ENCODE results near the gene TBC1D2.
"Not testable (repeated sequence)": the region's sequence is repeated elsewhere in the genome, so short reads cannot be mapped to it uniquely, and the experiment has no call there.

TBC1D2 gene

GRCh38 chr9:98180996-98181395 is 74.5 kb downstream of the TBC1D2 start:
- Histone ChIP-seq H3K4me2 (no peak overlapping the region), H3K4me1 (peaks cover 21 to 42% (median 30%) of the 10 kb centered on the region in 10 experiments), H3K4me3 (no peak overlapping the region), H3K27ac (no peak overlapping the region), H3K9me3 (replicated peaks in 1 of 11) (no peaks in the 10 kb centered on the region), H3K9ac (no peak overlapping the region), H3K36me3 (no peaks in the 10 kb centered on the region), H3K27me3 (no peaks in the 10 kb centered on the region), H4K20me1 (no peaks in the 10 kb centered on the region)
- no peak for TF ChIP-seq Cebpa-rat (IDR thresholded peaks at IDR 0.05)

GRCh38 chr9:98178874-98179850 is 76.3 kb downstream of the TBC1D2 start:
- no peak for TF ChIP-seq Cebpa-rat (IDR thresholded peaks at IDR 0.05)
- Histone ChIP-seq H3K4me2 (peak overlapping the region; percentile 22 to 60 (median 44); a peak in 20 of 22 replicates), H3K4me3 (no peak overlapping the region), H3K4me1 (peaks cover 22 to 41% (median 31%) of the 10 kb centered on the region in 10 experiments), H4K20me1 (no peaks in the 10 kb centered on the region), H3K27me3 (no peaks in the 10 kb centered on the region), H3K9ac (0 out of 22 replicates have a peak overlapping the region, but pooled peaks of 1 of the 11 experiments have one; percentile 35), H3K27ac (no peak overlapping the region), H3K36me3 (no peaks in the 10 kb centered on the region), H3K9me3 (replicated peaks in 1 of 11) (no peaks in the 10 kb centered on the region)

- no peaks in the 10 kb centered on the region for H3K9me3 ChIP-seq (replicated peaks in 1 of 11)
- no peaks in the 10 kb centered on the region for H4K20me1 ChIP-seq
- H3K4me2 ChIP-seq: peak overlapping the region in 5 of 11 experiments; percentile 6 to 54 (median 45); a peak in 7 of 22 replicates
- no peaks in the 10 kb centered on the region for H3K27me3 ChIP-seq
- H3K4me3 ChIP-seq: no peak overlapping the region
- no peaks in the 10 kb centered on the region for H3K36me3 ChIP-seq
- no peak overlapping the region for H3K9ac ChIP-seq
- H3K4me1 ChIP-seq: peaks cover 22 to 44% (median 35%) of the 10 kb centered on the region in 10 experiments
- no peak for TF ChIP-seq Cebpa-rat (IDR thresholded peaks at IDR 0.05)
- no peak overlapping the region for H3K27ac ChIP-seq
Measured at GRCh38 chr9:98176391-98177259, 78.8 kb downstream of the TBC1D2 start.

GRCh38 chr9:98175762-98176161 is 79.7 kb downstream of the TBC1D2 start:
- H3K9me3 ChIP-seq (replicated peaks in 1 of 11): no peaks in the 10 kb centered on the region
- H3K9ac ChIP-seq: no peak overlapping the region
- no peak overlapping the region for H3K27ac ChIP-seq
- no peak overlapping the region for H3K4me2 ChIP-seq
- H3K27me3 ChIP-seq: no peaks in the 10 kb centered on the region
- H3K4me1 ChIP-seq: peaks cover 22 to 44% (median 35%) of the 10 kb centered on the region in 10 experiments
- no peaks in the 10 kb centered on the region for H3K36me3 ChIP-seq
- H4K20me1 ChIP-seq: no peaks in the 10 kb centered on the region
- TF ChIP-seq Cebpa-rat (IDR thresholded peaks at IDR 0.05): no peak
- H3K4me3 ChIP-seq: no peak overlapping the region

- no peaks in the 10 kb centered on the region for H3K36me3 ChIP-seq
- H3K27ac ChIP-seq: no peak overlapping the region
- peak overlapping the region in 9 of 11 experiments; percentile 1 to 46 (median 16); a peak in 10 of 22 replicates for H3K4me2 ChIP-seq
- H3K9ac ChIP-seq: no peak overlapping the region
- H3K27me3 ChIP-seq: no peaks in the 10 kb centered on the region
- no peaks in the 10 kb centered on the region for H3K9me3 ChIP-seq (replicated peaks in 1 of 11)
- peaks cover 22 to 43% (median 36%) of the 10 kb centered on the region in 10 experiments for H3K4me1 ChIP-seq
- TF ChIP-seq Cebpa-rat (IDR thresholded peaks at IDR 0.05): no peak
- no peak overlapping the region for H3K4me3 ChIP-seq
- H4K20me1 ChIP-seq: no peaks in the 10 kb centered on the region
Measured at GRCh38 chr9:98175028-98175569, 80.3 kb downstream of the TBC1D2 start.

- not testable (repeated sequence) for H3K9ac ChIP-seq; H3K27me3 ChIP-seq; H3K4me3 ChIP-seq; H3K9me3 ChIP-seq (replicated peaks in 1 of 11); H4K20me1 ChIP-seq; H3K27ac ChIP-seq; H3K36me3 ChIP-seq
- Histone ChIP-seq H3K4me1 (peaks cover 22 to 43% (median 36%) of the 10 kb centered on the region in 10 experiments), H3K4me2 (peak overlapping the region in 7 of 11 experiments; percentile 1 to 46 (median 16); a peak in 9 of 22 replicates)
Measured at GRCh38 chr9:98174502-98174918, 80.9 kb downstream of the TBC1D2 start.

GRCh38 chr9:98173181-98173580 is 82.3 kb downstream of the TBC1D2 start:
- Histone ChIP-seq H3K36me3 (no peaks in the 10 kb centered on the region), H3K27me3 (no peaks in the 10 kb centered on the region), H3K4me2 (no peak overlapping the region), H3K4me1 (peaks cover 28 to 49% (median 39%) of the 10 kb centered on the region in 10 experiments), H3K9ac (no peak overlapping the region), H3K27ac (no peak overlapping the region), H3K4me3 (no peak overlapping the region), H3K9me3 (replicated peaks in 1 of 11) (no peaks in the 10 kb centered on the region), H4K20me1 (no peaks in the 10 kb centered on the region)
- TF ChIP-seq Cebpa-rat (IDR thresholded peaks at IDR 0.05): no peak

GRCh38 chr9:98172604-98173003 is 82.8 kb downstream of the TBC1D2 start:
- TF ChIP-seq Cebpa-rat (IDR thresholded peaks at IDR 0.05): no peak
- Histone ChIP-seq H4K20me1 (no peaks in the 10 kb centered on the region), H3K36me3 (no peaks in the 10 kb centered on the region), H3K4me1 (peaks cover 28 to 55% (median 41%) of the 10 kb centered on the region in 10 experiments), H3K9me3 (replicated peaks in 1 of 11) (no peaks in the 10 kb centered on the region), H3K27me3 (no peaks in the 10 kb centered on the region), H3K4me3 (no peak overlapping the region), H3K27ac (no peak overlapping the region), H3K9ac (no peak overlapping the region), H3K4me2 (no peak overlapping the region)
